ENCODE data around the gene DPP4. TPM values are rescaled to one million over a fixed set of nuclear protein-coding genes. Genes with fewer than 3 reads are reported as not detected.

DPP4 gene
- polyA plus RNA-seq, 1 donor: 8.5 TPM

DNA sequence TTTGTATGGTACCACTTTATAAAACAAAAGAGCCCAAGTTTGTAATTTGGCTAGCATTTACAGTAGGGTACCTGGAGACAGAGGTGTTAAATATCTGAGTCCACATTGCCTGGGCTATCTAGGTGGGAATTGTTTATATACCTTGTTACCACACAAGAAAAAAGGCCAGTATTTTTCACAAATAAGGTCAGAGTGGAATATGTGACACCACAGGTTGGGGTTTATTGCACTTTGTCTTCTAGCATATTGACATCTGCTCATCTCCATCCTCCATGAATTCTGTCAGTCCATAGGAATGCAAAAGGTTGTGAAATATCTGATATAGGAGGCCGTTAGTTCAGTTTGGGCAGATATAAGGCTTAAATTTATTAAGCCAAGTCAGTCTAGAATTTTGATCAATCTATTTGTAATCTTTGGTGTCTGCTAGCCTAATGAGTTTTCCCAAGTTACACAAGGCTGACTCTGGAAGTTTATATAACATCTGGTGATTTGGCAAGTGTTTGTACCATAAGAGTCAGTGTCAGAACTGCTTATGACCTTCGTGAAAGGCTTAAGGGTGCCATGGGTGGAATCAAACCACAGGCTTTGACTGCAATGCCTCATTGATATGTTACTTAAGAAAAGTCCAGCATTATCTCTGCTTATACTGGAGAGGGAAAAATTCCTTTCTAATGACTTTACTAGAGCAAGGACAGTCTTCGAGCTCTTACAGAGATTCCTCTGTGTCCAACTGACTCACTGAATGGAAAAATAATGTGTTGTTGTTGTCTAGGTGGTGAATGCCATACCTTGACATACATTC, 11.3 kb upstream of the DPP4 start:
- DNase-seq (ENCODE audit: low read depth): no peak

DNA sequence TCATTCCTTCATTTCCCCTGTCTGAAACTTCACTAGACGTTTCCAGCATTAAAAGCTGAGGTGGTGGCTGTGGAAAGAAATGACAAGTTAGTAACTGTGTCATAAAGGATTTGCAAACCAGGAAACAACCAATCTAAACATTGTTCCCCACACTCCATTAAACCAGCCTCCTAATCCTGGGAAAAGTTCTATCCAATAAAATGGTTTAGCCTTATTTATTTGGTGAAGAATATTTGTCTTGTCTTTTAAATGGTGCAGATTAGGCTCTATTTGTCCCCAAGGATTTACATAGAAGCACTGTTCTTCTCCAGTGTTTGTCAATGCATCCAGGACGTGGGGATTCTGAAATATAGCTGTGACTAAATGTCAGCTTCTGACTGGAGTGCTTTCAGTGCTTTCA, 10.5 kb upstream of the DPP4 start:
- DNase-seq (ENCODE audit: low read depth): no peak

DNA sequence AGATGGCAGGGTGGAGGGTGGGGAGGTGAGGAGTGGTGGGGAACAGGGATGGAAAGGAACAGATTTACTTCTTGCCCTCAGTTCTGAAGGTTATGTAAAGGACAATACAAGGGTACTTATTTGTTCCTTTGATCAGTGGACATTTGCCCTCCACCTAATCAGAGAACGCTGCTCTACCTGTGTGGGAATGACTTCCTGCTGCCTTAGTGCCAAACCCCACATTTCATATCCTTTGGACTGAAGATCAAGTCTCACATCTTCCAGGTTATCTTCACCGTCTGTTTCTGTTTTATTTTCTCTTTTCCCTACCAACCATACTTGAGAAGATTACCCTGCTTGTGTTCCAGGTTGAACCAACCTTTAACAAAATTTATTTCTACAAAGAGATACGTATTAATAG, 8.7 kb upstream of the DPP4 start:
- no peak for DNase-seq (ENCODE audit: low read depth)

DNA sequence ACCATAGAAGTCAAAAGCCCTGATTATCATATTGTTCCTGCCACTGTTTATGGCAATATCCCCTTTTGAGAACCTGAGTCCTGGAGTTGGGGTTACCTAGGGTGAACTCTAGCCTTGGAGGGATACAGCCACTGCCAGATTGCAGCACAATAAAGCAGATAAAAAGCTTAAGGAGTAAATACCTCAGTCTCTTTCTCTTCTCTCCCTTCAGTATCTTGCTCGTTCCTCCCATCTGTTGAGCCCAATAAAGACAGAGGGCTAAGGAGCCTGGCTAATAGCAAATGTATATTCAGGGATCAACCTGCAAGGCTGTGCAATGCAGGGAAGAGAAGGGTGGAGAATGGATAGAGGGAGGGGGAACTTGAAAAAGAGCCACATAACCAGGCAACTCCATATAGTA, 8.0 kb upstream of the DPP4 start:
- DNase-seq (ENCODE audit: low read depth): no peak

DNA sequence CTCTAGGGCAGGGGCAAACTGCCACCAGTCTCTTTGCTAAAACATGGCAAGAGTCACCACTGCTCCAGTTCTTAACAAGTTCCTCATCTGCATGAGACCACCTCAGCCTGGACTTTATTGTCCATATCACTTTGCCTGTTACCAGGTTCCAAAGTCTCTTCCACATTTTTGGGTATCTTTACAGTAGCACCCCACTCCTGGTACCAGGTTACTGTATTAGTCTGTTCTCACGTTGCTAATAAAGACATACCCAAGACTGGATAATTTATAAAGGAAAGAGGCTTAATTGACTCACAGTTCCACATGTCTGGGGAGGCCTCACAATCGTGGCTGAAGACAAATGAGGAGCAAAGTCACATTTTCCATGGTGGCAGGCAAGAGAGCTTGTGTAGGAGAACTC, 5.5 kb upstream of the DPP4 start:
- no peak for DNase-seq (ENCODE audit: low read depth)

DNA sequence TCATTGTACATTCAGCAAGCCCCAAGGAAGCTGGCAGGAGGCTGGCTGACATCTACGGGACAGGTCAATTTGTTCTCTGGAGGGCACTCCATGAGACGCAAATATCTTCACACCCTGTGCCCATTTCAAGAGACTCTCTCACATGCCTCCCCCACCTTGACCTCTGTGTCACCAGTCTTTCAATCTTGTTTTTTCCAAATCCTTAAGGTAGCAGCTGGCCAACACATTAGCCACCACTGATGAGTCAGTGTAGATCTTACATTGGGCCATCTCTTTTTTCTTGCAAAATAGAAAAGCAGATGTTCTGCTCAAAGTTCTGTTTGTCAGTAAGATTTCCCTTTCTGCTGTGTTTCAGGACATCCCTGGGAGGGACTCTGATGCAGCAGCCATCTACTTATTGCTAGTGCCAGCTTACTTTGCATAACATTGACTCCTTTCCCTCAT, 1.7 kb upstream of the DPP4 start:
- no peak for DNase-seq (ENCODE audit: low read depth)

DNA sequence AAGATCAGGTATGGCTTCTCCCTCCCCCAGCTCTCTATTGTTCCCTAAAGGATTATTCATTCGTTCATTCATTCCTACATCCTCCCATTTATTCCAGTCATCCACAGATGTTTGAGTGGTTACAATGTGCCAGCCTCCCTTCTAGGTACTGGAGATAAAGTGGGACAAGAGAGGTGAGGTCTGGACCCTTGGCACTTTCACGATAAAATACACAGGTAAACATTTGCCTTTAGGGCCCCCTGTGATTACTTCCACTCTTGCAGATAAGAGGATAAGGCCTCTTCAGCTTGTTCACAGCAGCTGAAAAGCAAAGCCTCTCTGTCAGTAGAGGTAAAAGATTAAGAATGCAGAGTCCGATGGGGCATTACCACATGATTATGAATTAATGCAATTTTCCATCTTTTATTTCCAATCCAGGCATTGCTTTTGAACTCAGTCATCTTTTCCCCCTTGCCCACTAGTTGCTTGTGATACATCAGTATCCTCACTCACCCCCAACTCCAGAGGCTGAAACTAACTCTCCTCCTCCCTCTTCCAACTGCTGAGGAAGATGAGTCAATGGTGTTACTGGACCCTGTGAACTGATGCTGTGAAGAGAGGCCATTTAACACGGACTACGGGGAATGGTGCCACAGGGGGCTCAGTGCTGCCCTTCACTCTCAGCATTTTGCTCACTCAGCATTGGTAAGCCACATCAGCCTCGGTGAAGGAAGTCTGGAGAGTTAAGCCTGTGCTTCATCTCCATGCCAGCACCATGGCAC, 1.1 kb upstream of the DPP4 start:
- no peak for DNase-seq (ENCODE audit: low read depth)

DNA sequence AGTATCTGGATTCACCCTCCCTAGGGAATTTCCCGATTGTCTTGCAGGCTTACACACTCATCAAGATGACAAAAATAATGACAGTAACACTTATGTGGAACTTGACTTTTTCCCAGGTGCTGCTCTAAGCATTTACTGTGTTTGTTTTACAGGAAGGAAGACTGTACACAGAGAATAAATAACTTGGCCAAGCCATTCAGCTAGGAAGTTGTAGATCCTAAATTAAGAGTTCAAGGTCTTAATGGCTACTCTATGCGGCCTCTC, 549 bp upstream of the DPP4 start:
- DNase-seq (ENCODE audit: low read depth): no peak

DNA sequence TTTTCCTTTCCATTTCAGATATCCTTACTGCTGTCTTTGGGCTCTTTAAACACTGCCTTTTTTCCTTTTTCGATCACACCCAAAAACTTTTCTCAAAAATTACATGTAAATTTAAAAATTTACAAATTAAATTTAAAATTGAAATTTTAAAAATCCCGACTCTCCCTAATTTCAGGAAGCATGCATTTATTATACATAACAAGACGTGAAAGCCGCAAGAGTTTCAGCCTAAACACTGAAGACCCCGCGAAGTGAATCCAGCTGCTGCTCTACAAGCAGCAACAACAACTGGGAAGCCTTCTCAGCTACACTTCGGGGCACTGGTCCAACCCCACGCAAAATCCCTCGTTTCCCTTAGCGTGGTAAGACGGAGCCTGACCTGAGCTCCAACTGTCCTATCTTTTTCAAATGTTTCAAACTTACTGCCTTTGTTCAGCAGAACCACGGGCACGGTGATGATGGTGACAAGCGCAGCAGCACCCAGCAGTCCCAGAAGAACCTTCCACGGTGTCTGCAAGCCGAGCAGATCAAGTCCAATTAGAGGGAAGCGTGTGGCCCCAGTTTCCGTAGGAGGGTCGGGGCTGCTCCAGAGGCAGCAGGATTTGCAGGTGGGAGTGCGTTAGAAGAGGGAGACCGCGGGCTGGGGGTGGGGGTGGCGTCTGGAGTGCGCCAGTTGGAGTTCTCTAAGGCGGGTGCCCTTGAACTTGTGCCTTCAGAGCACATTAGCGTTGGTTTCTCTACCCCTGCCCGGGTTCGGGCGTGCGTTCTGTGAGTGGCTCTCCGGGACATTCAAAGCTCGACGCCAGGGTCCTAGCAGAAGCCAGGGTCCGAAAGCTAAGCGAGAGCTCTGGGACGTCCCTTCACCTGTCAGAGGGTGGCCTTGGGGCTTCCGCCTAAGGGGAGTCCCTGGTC, 783 bp downstream of the DPP4 start:
- no peak for DNase-seq (ENCODE audit: low read depth)

DNA sequence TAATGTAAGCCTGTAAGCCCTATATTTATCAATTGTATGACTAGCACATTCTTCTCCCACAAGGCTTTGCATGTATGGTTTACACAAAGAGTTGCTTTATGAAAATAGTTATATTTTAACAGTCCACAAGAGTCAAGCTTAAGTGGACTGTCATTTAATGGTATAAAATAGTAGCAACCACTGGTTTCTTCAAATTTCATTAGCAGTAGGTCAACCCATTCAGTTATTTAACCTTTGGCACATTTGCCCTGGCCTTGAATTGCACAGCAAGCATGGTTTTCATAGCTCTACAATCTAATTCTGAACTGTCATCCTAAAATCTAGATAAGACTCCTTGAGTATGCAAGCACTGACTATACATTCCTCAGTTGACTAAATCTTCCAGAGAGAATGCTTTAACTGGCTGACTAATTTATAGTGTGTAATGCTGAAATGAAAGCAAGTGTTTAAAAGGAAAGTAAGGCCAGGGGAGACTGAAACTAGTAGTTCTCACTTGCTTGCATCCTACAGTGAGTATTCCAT, 1.8 kb downstream of the DPP4 start:
- DNase-seq (ENCODE audit: low read depth): no peak

DNA sequence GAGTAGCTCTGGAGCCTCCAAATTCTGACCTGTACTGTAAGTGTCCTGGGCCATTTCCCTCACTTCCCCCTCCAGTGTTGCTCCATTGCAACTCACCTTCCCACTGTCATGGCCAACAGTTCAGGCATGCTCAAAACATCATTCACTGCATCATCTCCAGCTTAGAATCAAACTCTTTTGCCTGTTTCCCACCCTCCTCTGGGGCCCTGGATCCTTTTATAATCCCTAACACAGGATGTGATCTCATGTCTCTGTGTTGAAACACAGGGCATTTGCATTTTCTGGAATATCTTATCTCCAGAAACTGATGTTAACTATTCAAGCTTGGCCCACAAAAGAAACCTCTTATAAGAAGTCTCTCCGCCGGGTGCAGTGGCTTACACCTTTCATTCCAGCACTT, 3.0 kb downstream of the DPP4 start:
- DNase-seq (ENCODE audit: low read depth): no peak

DNA sequence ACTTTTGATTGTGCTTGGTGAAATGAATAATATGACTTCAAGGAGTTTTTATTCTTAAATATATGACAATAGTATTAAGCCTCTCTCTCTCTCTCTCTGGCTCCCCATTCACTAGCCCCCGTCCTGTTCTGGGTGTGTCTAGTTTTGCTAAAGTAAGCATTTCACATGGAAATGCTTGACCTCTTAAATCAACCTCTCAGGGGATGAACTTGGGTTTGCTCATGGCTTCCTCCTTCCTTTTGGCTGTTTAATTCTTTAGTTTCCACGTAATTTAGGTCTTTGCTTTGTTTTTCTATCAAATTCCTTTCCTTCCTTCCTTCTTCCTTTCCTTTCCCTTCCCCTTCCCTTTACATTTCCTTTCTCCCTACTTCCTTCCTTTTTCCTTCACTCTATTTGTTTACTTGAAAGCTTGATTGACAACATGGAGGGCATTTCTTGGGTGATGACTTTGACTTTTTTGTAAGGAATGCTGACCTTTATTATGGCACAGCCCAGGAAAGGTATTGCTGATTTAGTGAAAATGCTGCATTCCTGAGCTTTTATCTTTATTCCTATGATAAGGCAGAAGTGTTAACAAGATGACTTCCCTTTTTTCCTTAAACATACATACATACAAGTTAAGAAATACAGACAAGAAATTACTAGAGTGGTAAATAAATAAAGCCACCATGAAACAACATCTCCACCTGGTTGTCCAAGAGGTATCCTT, 3.6 kb downstream of the DPP4 start:
- no peak for DNase-seq (ENCODE audit: low read depth)

DNA sequence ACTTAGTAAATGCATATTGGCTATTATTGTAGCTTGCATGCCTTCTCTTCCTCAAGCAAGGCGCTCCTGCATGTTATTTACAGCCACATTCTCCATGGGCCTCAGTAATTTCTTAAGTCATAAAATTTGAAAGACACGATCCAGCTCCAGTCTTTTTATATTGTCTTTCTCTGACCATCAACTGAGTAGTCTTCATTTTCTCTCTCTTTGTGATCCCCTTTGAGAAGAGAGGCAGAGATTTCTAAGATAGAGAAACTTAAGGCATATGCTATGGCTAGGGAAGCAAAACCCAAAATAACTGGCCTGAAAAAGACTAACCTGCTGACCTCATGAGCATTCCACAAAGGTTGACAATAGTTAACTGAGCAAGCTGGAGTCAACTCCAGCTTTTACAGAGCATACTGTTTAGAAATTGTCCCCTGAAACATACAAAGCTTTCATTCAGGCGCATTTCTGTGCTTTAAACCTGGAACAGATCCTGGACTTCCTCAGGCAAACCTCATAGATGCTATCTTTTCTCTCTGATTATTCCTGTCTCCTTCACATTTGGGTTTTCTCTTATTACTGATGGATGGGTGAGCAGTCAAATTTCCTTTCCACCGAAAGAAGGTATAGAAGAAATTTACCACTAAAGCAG, 4.6 kb downstream of the DPP4 start:
- DNase-seq (ENCODE audit: low read depth): no peak

DNA sequence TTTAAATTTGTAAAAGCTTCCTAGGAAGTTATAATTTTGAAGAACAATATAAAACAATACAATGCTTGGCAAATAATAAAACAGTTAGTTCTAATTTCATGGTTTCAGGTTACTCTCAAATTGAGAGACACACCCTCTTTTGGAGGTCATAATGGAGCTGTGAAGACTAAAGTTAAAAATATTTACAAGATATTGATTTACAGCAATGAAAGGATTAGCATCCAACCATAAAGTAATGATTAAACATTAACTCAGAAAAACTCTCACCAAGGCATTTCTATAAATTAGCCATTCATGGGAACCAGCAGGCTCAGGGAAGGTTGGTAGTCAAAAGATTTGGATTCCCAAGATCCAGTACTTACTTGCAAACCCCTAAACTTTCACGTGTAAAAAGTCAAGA, 6.4 kb downstream of the DPP4 start:
- no peak for DNase-seq (ENCODE audit: low read depth)

DNA sequence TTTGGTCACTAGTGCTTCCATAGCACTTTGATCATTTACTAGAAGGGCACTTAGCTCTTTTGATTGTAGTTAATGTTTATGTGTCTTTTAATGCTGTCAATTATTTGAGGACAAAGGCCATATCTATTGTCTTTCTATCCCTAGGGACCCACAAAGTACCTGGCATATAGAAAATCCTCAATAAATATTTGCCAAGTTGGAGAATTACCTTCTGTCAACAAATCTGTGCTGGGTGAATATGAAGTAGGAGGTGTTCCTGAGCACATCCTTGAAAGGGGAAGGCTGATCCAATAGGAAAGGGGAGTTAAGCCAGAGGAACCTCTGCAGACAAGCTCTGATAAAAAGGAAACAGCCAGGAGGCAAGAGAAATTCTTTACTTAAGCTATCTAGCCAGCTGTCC, 8.2 kb downstream of the DPP4 start:
- no peak for DNase-seq (ENCODE audit: low read depth)

DNA sequence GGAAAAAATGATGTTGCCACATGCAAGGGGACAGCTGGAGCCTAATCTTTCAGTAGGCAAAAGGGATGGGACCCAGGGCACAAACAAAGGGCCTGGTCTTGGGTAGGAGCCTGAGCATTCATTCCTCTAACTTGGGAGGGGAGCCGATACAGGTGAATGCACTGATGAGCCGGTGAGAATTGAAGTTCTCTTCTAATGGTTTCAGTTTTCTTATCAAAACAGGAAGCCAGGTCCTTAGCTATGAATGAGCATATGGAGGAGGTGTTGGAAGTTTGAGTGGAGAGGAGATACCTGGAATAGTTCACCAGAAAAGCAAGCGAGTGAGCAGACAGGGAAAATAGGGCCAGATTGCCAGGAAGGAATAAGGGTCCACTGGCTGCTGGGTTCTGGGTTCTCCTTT, 10.1 kb downstream of the DPP4 start:
- no peak for DNase-seq (ENCODE audit: low read depth)

DNA sequence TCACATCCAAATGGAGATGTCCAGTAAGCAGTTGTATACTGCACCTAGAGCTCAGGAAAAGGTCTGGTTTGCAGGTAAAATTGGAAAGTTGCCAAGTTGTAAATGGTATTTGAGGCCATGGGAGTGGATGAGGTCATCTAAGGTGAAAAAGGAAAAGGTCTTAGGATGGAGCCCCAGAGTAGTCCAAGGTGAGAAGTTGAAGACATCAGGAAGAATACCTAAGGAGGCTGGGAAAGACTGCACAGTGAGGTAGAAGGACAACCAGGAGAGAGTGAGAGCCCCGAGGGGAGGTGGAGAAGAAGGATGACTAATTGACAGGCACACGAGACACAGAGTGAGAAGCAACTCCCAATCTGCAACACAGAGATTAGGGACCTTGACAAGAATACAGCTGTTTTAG, 10.7 kb downstream of the DPP4 start:
- no peak for DNase-seq (ENCODE audit: low read depth)

DNA sequence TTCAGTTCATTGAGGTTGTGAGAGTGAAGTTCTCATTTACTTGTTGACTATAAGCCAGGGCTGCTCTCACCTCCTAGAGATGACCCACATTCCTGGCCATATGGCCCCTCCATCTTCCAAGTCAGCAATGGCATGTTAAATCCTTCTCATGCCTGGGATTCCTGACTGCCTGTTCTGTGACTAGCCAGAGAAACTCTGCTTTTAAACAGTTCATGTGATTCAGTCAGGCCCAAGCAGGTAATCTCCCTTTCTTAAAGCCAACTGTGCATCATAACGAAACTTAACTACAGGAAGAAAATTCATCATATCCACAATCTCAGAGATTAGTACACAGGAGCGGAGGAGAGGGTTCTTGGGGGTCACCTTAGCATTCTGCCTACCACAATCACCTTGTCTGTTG, 11.5 kb downstream of the DPP4 start:
- DNase-seq (ENCODE audit: low read depth): no peak

DNA sequence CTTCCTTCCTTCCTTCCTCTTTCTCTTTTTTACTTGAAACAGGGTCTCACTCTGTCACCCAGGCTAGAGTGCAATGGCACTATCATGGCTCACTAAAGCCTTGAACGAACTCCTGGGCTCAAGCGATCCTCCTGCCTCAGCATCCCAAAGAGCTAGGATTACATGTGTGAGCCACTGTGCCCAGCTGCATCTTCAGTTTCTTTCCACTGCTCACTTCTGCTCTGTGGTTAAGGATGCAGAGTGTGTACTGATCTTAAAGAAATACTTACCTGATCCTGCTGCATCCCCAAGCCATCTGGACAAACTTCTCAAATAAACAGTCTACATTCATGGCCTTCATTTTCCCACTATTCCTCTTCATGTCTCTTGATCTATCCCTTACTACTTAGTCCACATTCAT, 13.0 kb downstream of the DPP4 start:
- DNase-seq (ENCODE audit: low read depth): no peak

DNA sequence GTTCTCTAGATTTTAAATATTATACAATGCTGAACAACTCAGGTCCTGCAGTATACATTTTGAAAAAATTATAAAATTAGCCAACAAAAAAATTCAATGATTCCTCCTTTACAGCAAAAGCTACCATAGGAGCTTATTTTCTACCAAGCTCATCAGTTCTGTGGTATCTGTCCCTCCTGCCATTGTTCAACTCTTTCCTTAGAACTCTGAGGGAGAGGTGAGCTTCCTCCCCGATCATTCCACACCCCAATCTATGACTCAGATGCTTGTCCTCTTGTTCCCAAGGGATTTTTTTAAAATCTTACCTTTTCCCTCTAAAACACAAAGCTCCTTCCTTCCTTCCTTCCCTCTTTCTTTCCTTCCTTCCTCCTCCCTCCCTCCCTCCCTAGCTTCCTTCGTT, 13.5 kb downstream of the DPP4 start:
- DNase-seq (ENCODE audit: low read depth): no peak

DNA sequence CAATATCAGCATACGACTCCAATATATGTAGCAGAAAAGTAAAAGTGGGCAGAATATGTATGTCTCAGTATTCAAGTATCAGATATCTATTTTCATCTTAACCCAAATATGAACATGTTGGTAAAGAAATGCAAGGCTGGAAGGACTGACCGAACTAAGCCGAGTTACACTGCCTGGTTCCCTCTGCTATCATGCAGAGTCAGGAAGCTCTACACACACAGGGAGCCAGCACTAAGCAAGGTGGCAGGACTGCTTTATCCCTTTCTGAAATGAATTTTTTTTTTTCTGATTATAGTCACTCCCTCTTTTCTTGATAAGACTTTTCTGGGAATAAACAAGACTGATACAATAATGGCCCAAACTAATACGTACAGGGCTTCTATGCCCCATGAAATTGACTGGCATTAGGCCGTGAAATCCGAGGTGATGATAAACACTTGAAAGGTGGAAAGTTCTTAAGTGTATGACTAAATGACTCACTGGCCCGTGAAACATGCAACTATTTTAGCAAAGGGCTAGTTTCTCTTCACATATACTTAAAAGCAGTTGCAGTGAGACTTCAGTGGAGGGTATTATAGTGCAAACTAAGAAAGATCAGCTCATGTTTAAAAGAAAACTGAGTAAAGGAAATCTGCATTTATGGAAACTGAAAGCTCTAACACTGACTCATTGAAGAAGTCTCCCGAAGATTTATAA, 14.9 kb downstream of the DPP4 start:
- no peak for DNase-seq (ENCODE audit: low read depth)
